Keratinocyte (primary cell): Measurements from ENCODE around the gene SRSF12. TPM values are rescaled to one million over a fixed set of nuclear protein-coding genes. Genes with fewer than 3 reads are reported as not detected.

ENCODE experiments used
- DNase-seq: peaks from one replicate; pipeline ENCODE4 v3.0.0-alpha.2; 2011; ENCODE audit warnings: low read depth, missing footprints, low spot score
- FAIRE-seq: peaks from 2 replicates; lab custom pipeline; 2011; peaks lifted over from hg19 to GRCh38; lab: Jason Lieb, UNC
- H2AFZ ChIP-seq: 2 replicates; pipeline ENCODE4 v1.6.0; 2012; ENCODE audit warnings: low read length, control low read depth, inconsistent platforms; ENCODE audit not compliant: control insufficient read depth
- H3K27ac ChIP-seq: 2 replicates; pipeline ENCODE4 v1.5.1; 2011; ENCODE audit warnings: low read length; ENCODE audit not compliant: control insufficient read depth, insufficient read depth
- H3K27me3 ChIP-seq: 3 replicates; pipeline ENCODE4 v1.6.0; 2011; ENCODE audit warnings: low read length; ENCODE audit not compliant: control insufficient read depth, insufficient read depth; ENCODE audit errors: extremely low read depth
- H3K36me3 ChIP-seq, 2 experiments: 2 replicates in 1 of 2; 3 replicates in 1 of 2; pipeline ENCODE4 v1.5.1; 2011; ENCODE audit warnings: low read length in 2 of 2, mild to moderate bottlenecking in 1 of 2; ENCODE audit not compliant: control insufficient read depth in 2 of 2, insufficient read depth in 2 of 2; ENCODE audit errors: extremely low read depth in 1 of 2
- H3K4me1 ChIP-seq: 3 replicates; pipeline ENCODE4 v1.5.1; 2011; ENCODE audit warnings: low read length; ENCODE audit not compliant: control insufficient read depth, insufficient read depth; ENCODE audit errors: extremely low read depth
- H3K4me2 ChIP-seq: 3 replicates; pipeline ENCODE4 v1.6.0; 2011; ENCODE audit warnings: low read depth, low read length; ENCODE audit not compliant: control insufficient read depth, insufficient read depth; ENCODE audit errors: extremely low read depth
- H3K4me3 ChIP-seq, 3 experiments: fragments of 200-600 bp in 1 of 3; sonication (generic) in 1 of 3; 2 replicates in 2 of 3; 3 replicates in 1 of 3; pipeline ENCODE4 v1.5.1; 2011 to 2016; ENCODE audit warnings: low read length in 3 of 3, mild to moderate bottlenecking in 3 of 3, control low read depth in 2 of 3, inconsistent platforms in 1 of 3, low read depth in 1 of 3, mixed read lengths in 1 of 3, mixed run types in 1 of 3, moderate library complexity in 1 of 3; ENCODE audit not compliant: control insufficient read depth in 2 of 3, insufficient read depth in 2 of 3; ENCODE audit errors: extremely low read depth in 1 of 3
- H3K79me2 ChIP-seq: 2 replicates; pipeline ENCODE4 v1.6.0; 2012; ENCODE audit warnings: low read length; ENCODE audit not compliant: control insufficient read depth, insufficient read depth
- H3K9ac ChIP-seq: 3 replicates; pipeline ENCODE4 v1.6.0; 2011; ENCODE audit warnings: low read length; ENCODE audit not compliant: control insufficient read depth, insufficient read depth; ENCODE audit errors: extremely low read depth
- H3K9me1 ChIP-seq: 3 replicates; pipeline ENCODE4 v1.6.0; 2011; ENCODE audit warnings: low read length; ENCODE audit not compliant: control insufficient read depth, insufficient read depth; ENCODE audit errors: extremely low read depth
- H3K9me3 ChIP-seq: 2 replicates; pipeline ENCODE4 v1.5.1; 2012; ENCODE audit warnings: low read depth, low read length; ENCODE audit not compliant: control insufficient read depth
- H4K20me1 ChIP-seq: 3 replicates; pipeline ENCODE4 v1.6.0; 2011; ENCODE audit warnings: low read length; ENCODE audit not compliant: control insufficient read depth, insufficient read depth; ENCODE audit errors: extremely low read depth
- CTCF ChIP-seq, 3 experiments: IDR thresholded peaks in 1 of 3; conservative IDR thresholded peaks in 1 of 3; optimal IDR thresholded peaks in 1 of 3; 2 replicates in 2 of 3; 3 replicates in 1 of 3; pipeline versions ENCODE3 to v1.5.1; 2011; ENCODE audit warnings: low read length in 3 of 3, mild to moderate bottlenecking in 3 of 3, moderate library complexity in 2 of 3, control low read depth in 1 of 3, inconsistent platforms in 1 of 3; ENCODE audit not compliant: insufficient read depth in 2 of 3; ENCODE audit errors: extremely low read depth in 1 of 3
- EZH2 ChIP-seq: IDR thresholded peaks from one replicate; pipeline ENCODE4 v1.6.1; 2012; ENCODE audit warnings: inconsistent platforms, mild to moderate bottlenecking, low read length, moderate library complexity
- dilution Hi-C: fragments of 300-500 bp; cut with MboI; formaldehyde crosslinking; loops from one replicate; pipeline ENCODE4 v1.7.0; 2020; ENCODE audit warnings: low sequenced_read_pairs; ENCODE audit not compliant: extremely low pct_ligation_motif_present
- polyA plus RNA-seq, 5 experiments: library from polyadenylated mRNA; depleted of rRNA in 3 of 5; stranded (reverse) in 3 of 5; stranded (forward) in 1 of 5; unstranded in 1 of 5; fragments of >200 nt; gene quantifications; 1 replicate in 1 of 5; 2 replicates in 3 of 5; 3 replicates in 1 of 5; pipeline versions ENCODE4 v1.2.1 to v1.2.3, GENCODE V29; 2011 to 2012; ENCODE audit warnings: missing spikeins in 2 of 5, low read depth in 1 of 5, low replicate concordance in 1 of 5

SRSF12 gene
- polyA plus RNA-seq, 1 donor (not counting 4 experiments of a cell fraction or from before 2014, with no cell fraction given): 0.28 TPM

- H3K9me1 ChIP-seq: no peaks in the 10 kb centered on the region
- no peak overlapping the region for H3K27ac ChIP-seq
- no peak overlapping the region for H3K9ac ChIP-seq
- no peaks in the 10 kb centered on the region for H4K20me1 ChIP-seq
- H3K9me3 ChIP-seq: no peaks in the 10 kb centered on the region
- no peak overlapping the region for H3K4me3 ChIP-seq
- no peak overlapping the region for H2AFZ ChIP-seq
- dilution Hi-C loops: no loop called here
- TF ChIP-seq EZH2 (no peak), CTCF (optimal IDR thresholded peaks at IDR 0.05 in 1 of 3, IDR thresholded peaks at IDR 0.05 in 1 of 3, conservative IDR thresholded peaks at IDR 0.05 in 1 of 3; ENCODE audit: extremely low read depth in 1 of 3, insufficient read depth in 2 of 3, low read length in 3 of 3) (no peak)
- no peaks in the 10 kb centered on the region for H3K36me3 ChIP-seq
- FAIRE-seq: no peak
- H3K4me2 ChIP-seq: no peak overlapping the region
- H3K27me3 ChIP-seq: peaks cover 6% of the 10 kb centered on the region
- H3K4me1 ChIP-seq: no peaks in the 10 kb centered on the region
- no peaks in the 10 kb centered on the region for H3K79me2 ChIP-seq
- no peak for DNase-seq
These were observed 46.8 kb downstream of the SRSF12 start for GRCh38 chr6:89071036-89071435.

GRCh38 chr6:89069536-89070163 lies 48.2 kb downstream of the SRSF12 start:
- FAIRE-seq (no peak), DNase-seq (no peak)
- Histone ChIP-seq H3K27me3 (peaks cover 6% of the 10 kb centered on the region), H3K4me2 (no peak overlapping the region), H3K9ac (no peak overlapping the region), H3K27ac (no peak overlapping the region), H3K9me1 (no peaks in the 10 kb centered on the region), H3K36me3 (no peaks in the 10 kb centered on the region), H3K79me2 (no peaks in the 10 kb centered on the region), H4K20me1 (no peaks in the 10 kb centered on the region), H3K4me3 (no peak overlapping the region), H3K4me1 (no peaks in the 10 kb centered on the region), H3K9me3 (no peaks in the 10 kb centered on the region), H2AFZ (no peak overlapping the region)
- dilution Hi-C loops: no loop called here
- no peak for TF ChIP-seq CTCF (optimal IDR thresholded peaks at IDR 0.05 in 1 of 3, IDR thresholded peaks at IDR 0.05 in 1 of 3, conservative IDR thresholded peaks at IDR 0.05 in 1 of 3; ENCODE audit: extremely low read depth in 1 of 3, insufficient read depth in 2 of 3, low read length in 3 of 3)
- no peak for TF ChIP-seq EZH2
